OCI-LY7 (cell line): ENCODE measurements around the gene KCNA4. TPM values are rescaled to one million over a fixed set of nuclear protein-coding genes. Genes with fewer than 3 reads are reported as not detected.

Source experiments
- BruUV-seq: library from RNA; stranded (reverse); fragments of 400-500 nt; replicated peaks from 2 replicates; lab custom pipeline; 2021; lab: Mats Ljungman, UMichigan
- CTCF ChIA-PET: fragments of 300-600 bp; sonication (Branson Sonifier 250); formaldehyde crosslinking; loops from one replicate; lab custom pipeline; 2022; ENCODE audit warnings: antibody characterized with exemption; ENCODE audit not compliant: unreplicated experiment; lab: Charles Lee
- POLR2A ChIA-PET: fragments of 300-600 bp; sonication (Branson Sonifier 250); formaldehyde crosslinking; loops from one replicate; lab custom pipeline; 2022; ENCODE audit warnings: antibody characterized with exemption; lab: Charles Lee
- DNase-seq: peaks from one replicate; pipeline ENCODE4 v3.0.0-alpha.2; 2015; ENCODE audit warnings: low spot score
- H2AFZ ChIP-seq: fragments of 200-600 bp; sonication (generic), shearing (Covaris generic); 2 replicates; pipeline ENCODE4 v1.6.1; 2014; ENCODE audit warnings: mild to moderate bottlenecking, antibody characterized with exemption, low read length, moderate library complexity
- H3K27ac ChIP-seq: fragments of 200-600 bp; sonication (generic); 2 replicates; pipeline ENCODE4 v1.5.1; 2014; ENCODE audit warnings: mixed run types, low read depth, mild to moderate bottlenecking, moderate library complexity, low read length, inconsistent platforms; ENCODE audit not compliant: poor library complexity, severe bottlenecking
- H3K36me3 ChIP-seq: fragments of 200-600 bp; sonication (generic); 2 replicates; pipeline ENCODE4 v1.6.1; 2014; ENCODE audit warnings: mild to moderate bottlenecking, antibody characterized with exemption, low read length, moderate library complexity, mixed read lengths; ENCODE audit not compliant: insufficient read depth
- H3K4me1 ChIP-seq: fragments of 200-600 bp; sonication (generic); 2 replicates; pipeline ENCODE4 v1.5.1; 2014; ENCODE audit warnings: mild to moderate bottlenecking, low read length; ENCODE audit not compliant: insufficient read depth, poor library complexity, severe bottlenecking
- H3K4me2 ChIP-seq: fragments of 200-600 bp; sonication (generic); 2 replicates; pipeline ENCODE4 v1.6.1; 2014; ENCODE audit warnings: mild to moderate bottlenecking, low read length
- H3K4me3 ChIP-seq: fragments of 200-600 bp; sonication (generic); 2 replicates; pipeline ENCODE4 v1.5.1; 2014; ENCODE audit warnings: mild to moderate bottlenecking, low read depth, low read length; ENCODE audit not compliant: poor library complexity, severe bottlenecking
- H3K79me2 ChIP-seq: fragments of 200-600 bp; sonication (generic); 2 replicates; pipeline ENCODE4 v1.6.1; 2016; ENCODE audit warnings: low read depth, mild to moderate bottlenecking, low read length, moderate library complexity, mixed read lengths; ENCODE audit not compliant: insufficient read depth
- H3K9me2 ChIP-seq: fragments of 200-600 bp; sonication (generic); 2 replicates; pipeline ENCODE4 v1.6.1; 2016; ENCODE audit warnings: mild to moderate bottlenecking, low read length, mixed read lengths; ENCODE audit not compliant: insufficient read depth
- H3K9me3 ChIP-seq: fragments of 200-600 bp; sonication (generic); 2 replicates; pipeline ENCODE4 v1.6.1; 2014; ENCODE audit warnings: mild to moderate bottlenecking, mixed run types, low read length, mixed read lengths
- H4K20me1 ChIP-seq: fragments of 200-600 bp; sonication (generic); 2 replicates; pipeline ENCODE4 v1.6.1; 2014; ENCODE audit warnings: mild to moderate bottlenecking, antibody characterized with exemption, low read length, moderate library complexity, mixed read lengths; ENCODE audit not compliant: insufficient read depth
- CTCF ChIP-seq: fragments of 200-600 bp; sonication (generic); conservative IDR thresholded peaks from 2 replicates; pipeline ENCODE4 v1.5.1; 2014; ENCODE audit warnings: mild to moderate bottlenecking, antibody characterized with exemption, low read length, moderate library complexity, mixed read lengths
- EZH2phosphoT487 ChIP-seq: fragments of 200-600 bp; sonication (generic); IDR thresholded peaks from 2 replicates; pipeline ENCODE4 v1.6.1; 2018; ENCODE audit warnings: low read depth, borderline replicate concordance, mild to moderate bottlenecking, mixed run types, antibody characterized with exemption, low read length, moderate library complexity, mixed read lengths
- intact Hi-C: fragments of 100-400 bp; cut with micrococcal nuclease; formaldehyde crosslinking; loops from one replicate; pipeline ENCODE4 v1.10.0; 2022; ENCODE audit not compliant: unreplicated experiment
- total RNA-seq, 2 experiments: library from RNA; depleted of rRNA in 1 of 2; stranded (reverse); fragments of >200 nt in 1 of 2; shearing (Covaris generic) in 1 of 2; gene quantifications; 2 replicates each; pipeline ENCODE4 v1.2.3, GENCODE V29; 2014 to 2022

The KCNA4 gene
- total RNA-seq, 2 experiments from 2014 or later = not detected

GRCh38 chr11:30015725-30016412, 961 bp downstream of the KCNA4 start:
- no peaks in the 10 kb centered on the region for H3K79me2 ChIP-seq
- ChIA-PET CTCF (no interaction called here), POLR2A (no interaction called here)
- no TSS peak for BruUV-seq
- H3K4me2 ChIP-seq = no peak overlapping the region
- no peak overlapping the region for H3K4me3 ChIP-seq
- H3K27ac ChIP-seq = no peak overlapping the region
- intact Hi-C loops = no loop called here
- no peaks in the 10 kb centered on the region for H3K9me3 ChIP-seq
- no peak for DNase-seq
- TF ChIP-seq EZH2phosphoT487 (no peak), CTCF (no peak)
- no peaks in the 10 kb centered on the region for H3K36me3 ChIP-seq
- H4K20me1 ChIP-seq = no peaks in the 10 kb centered on the region
- no peaks in the 10 kb centered on the region for H3K9me2 ChIP-seq
- H3K4me1 ChIP-seq = no peaks in the 10 kb centered on the region
- H2AFZ ChIP-seq = no peak overlapping the region

- Histone ChIP-seq H3K4me1 (no peaks in the 10 kb centered on the region), H3K4me2 (no peak overlapping the region), H3K4me3 (no peak overlapping the region), H3K9me3 (no peaks in the 10 kb centered on the region), H3K36me3 (no peaks in the 10 kb centered on the region), H3K27ac (no peak overlapping the region), H3K9me2 (no peaks in the 10 kb centered on the region), H4K20me1 (no peaks in the 10 kb centered on the region), H2AFZ (no peak overlapping the region), H3K79me2 (no peaks in the 10 kb centered on the region)
- TF ChIP-seq CTCF = no peak
- no TSS peak for BruUV-seq
- DNase-seq = no peak
- intact Hi-C loops = no loop called here
- ChIA-PET CTCF (no interaction called here), POLR2A (interaction anchor here (0.6 kb wide), 1 partner anchor 12 kb away, joined by 3 read pairs; no protein-coding TSS in a partner anchor)
Observed at GRCh38 chr11:30012346-30012745, 4.5 kb downstream of the KCNA4 start.

DNA sequence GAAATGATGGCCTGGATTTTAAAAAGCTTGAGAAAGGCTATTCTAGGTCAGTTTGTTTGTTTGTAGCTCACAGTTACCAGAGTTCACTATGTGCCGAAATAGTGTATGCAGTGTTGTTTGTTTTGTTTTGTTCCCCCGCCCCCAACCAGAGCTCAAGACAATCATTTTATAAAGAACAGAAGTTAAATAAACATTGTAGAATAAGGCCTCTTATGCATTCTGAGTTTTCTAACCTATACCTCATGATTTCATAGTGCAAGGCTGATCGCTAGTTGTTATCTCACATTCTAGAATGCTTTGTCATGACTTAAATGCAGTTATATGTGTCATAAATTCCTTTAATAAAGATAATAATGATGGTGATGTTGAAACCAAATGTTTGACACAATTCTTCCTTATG, 7.8 kb downstream of the KCNA4 start:
- no peak overlapping the region for H2AFZ ChIP-seq
- H3K4me1 ChIP-seq = no peaks in the 10 kb centered on the region
- no peak overlapping the region for H3K27ac ChIP-seq
- no peak for TF ChIP-seq CTCF
- TF ChIP-seq EZH2phosphoT487 = no peak
- H3K36me3 ChIP-seq = no peaks in the 10 kb centered on the region
- DNase-seq = no peak
- H3K4me3 ChIP-seq = no peak overlapping the region
- intact Hi-C loops = no loop called here
- no peaks in the 10 kb centered on the region for H3K9me2 ChIP-seq
- ChIA-PET CTCF (no interaction called here), POLR2A (no interaction called here)
- H3K4me2 ChIP-seq = no peak overlapping the region
- H4K20me1 ChIP-seq = no peaks in the 10 kb centered on the region
- H3K9me3 ChIP-seq = no peaks in the 10 kb centered on the region
- no peaks in the 10 kb centered on the region for H3K79me2 ChIP-seq
- BruUV-seq = no TSS peak
